AG09309 (cell line): ENCODE measurements around the gene SGIP1.

Experiments used
- DNase-seq: peaks from one replicate; pipeline ENCODE4 v3.0.0-alpha.2; 2010; ENCODE audit warnings: low read depth
- H3K4me3 ChIP-seq: 2 replicates; pipeline ENCODE4 v1.5.1; 2011; ENCODE audit warnings: mild to moderate bottlenecking, low read depth, low read length, moderate library complexity; ENCODE audit not compliant: control insufficient read depth
- TF ChIP-seq, protein P1 (sequence below): IDR thresholded peaks from 2 replicates; pipeline ENCODE4 v1.5.1; 2011; ENCODE audit warnings: mild to moderate bottlenecking, low read depth, low read length, inconsistent platforms; ENCODE audit not compliant: insufficient read depth, control insufficient read depth; ENCODE audit errors: missing control alignments

SGIP1 gene

DNA sequence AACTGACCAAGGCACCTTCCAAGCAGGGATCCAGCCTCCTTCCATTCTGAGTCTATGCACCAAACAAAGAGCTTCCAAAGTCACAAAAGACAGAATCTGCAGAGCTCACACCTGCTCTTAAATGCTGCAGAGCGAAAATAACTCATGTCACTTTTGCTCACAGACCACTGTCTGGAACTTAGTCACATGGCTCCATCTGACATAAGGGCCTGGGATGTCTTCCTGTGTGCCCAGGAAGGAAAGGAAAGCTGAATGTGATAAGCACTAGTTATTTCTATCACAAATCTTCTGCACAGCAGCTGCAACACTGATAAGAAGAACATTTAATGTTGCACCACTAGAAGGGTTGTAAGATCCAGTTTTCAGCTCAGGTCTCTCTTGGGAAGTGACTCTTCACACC lies 39.5 kb upstream of the SGIP1 start:
- no peak overlapping the region for H3K4me3 ChIP-seq
- TF ChIP-seq, protein P1, sequence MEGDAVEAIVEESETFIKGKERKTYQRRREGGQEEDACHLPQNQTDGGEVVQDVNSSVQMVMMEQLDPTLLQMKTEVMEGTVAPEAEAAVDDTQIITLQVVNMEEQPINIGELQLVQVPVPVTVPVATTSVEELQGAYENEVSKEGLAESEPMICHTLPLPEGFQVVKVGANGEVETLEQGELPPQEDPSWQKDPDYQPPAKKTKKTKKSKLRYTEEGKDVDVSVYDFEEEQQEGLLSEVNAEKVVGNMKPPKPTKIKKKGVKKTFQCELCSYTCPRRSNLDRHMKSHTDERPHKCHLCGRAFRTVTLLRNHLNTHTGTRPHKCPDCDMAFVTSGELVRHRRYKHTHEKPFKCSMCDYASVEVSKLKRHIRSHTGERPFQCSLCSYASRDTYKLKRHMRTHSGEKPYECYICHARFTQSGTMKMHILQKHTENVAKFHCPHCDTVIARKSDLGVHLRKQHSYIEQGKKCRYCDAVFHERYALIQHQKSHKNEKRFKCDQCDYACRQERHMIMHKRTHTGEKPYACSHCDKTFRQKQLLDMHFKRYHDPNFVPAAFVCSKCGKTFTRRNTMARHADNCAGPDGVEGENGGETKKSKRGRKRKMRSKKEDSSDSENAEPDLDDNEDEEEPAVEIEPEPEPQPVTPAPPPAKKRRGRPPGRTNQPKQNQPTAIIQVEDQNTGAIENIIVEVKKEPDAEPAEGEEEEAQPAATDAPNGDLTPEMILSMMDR = no peak
- no peak for DNase-seq

DNA sequence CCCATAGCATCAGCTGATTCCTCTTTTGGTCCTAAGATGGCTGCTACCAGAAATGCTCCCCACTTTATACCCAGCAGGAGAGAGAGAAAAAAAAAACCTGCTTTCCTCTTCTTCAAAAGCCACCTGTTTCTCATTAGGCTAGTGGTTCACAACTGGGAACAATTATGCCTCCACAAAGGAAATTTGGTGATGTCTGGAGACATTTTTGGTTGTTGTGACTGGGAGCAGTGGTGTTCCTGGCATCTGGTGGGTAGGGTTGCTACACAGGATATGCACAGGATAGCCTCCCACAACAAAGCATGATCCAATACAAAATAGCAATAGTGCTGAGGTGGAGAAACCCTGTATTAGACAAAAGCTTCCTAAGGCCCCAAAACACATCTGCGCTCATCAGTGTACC lies 38.5 kb upstream of the SGIP1 start:
- TF ChIP-seq, protein P1 = no peak
- peak; percentile 90 for DNase-seq
- H3K4me3 ChIP-seq = no peak overlapping the region

DNA sequence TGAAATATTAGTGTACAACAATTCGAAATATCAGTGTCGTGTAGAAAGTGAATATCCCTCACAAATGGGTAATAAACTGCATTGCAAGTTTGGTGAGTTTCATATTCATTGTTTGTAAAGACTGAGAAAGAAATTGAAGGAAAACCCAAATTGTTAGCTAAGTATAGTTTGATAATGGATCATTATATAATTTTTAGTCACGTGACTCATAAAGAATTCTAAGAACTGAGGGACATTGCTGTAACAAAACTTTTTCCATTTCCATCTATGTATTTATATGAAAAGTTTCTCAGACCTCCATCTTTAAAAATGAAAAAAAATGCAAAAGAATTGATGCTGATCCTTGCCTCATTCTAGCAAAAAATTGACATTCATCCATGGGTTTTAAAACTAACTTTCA lies 36.0 kb upstream of the SGIP1 start:
- TF ChIP-seq, protein P1 = no peak
- DNase-seq = no peak
- no peak overlapping the region for H3K4me3 ChIP-seq

DNA sequence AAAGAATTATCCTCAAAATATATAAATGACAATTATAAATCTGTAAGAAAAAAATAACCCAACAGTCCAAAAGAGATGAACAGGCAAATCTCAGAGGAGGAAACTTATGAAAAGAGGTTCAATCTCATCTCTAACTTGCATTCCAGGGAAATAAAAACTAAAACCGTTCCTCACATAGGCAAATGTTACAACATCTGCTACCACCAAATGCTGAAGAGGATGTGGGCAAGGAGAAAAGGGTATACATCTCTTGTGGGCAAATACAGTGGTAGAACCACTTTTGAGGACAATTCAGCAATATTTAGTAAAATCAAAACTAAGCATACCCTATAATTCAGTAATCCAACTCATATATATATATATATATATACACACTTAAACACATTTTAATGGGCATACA lies 33.7 kb upstream of the SGIP1 start:
- no peak for DNase-seq
- TF ChIP-seq, protein P1 = no peak
- H3K4me3 ChIP-seq = no peak overlapping the region

DNA sequence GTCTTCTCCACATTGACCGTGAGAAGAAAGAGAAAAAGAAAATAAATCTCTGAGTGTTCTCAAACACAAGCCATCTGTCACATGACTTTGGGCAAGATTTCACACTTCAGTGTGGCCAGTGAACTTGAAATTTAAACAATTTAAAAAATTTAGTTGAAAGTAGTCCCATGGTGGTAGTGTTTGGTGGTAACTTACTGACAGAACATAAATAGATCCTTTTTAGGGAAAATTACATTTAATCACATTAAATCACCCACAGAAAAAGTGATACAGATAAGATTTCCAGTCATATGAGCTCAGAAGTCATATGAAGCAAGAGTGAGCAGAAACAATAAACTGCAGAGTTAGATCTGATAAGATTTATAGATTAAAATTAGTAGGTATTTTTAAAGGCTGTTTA lies 31.9 kb upstream of the SGIP1 start:
- no peak overlapping the region for H3K4me3 ChIP-seq
- no peak for DNase-seq
- TF ChIP-seq, protein P1 = no peak

DNA sequence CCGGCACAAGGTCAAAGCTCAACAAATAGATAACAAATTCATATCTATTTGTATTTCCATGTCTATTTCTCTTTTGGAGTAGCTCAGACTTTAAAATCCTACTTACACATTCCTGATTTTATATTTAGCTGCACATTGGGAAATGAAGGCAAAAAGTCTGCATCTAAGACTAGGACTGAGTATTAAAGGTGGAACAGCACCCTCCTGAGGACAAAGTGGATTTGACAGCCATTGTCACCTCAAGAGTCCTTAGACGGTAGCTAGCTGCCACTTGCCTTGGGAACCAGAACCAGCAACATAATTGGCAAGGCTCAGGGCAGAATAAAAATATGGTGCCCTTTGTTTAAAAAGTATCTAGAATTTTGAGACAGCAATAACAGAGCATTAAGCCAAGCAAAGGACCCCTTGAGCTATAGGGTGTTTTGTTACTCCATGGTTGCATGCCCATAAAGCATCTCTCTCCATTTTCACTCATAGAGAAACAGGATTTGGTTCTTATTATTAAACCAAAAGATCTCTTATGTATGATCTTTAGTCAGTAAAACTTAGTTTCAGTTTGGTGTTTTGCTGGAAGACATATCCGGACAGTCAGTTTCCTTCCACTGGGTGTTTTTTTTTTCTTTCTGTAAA lies 30.0 kb upstream of the SGIP1 start:
- no peak for DNase-seq
- TF ChIP-seq, protein P1 = peak; percentile 73
- H3K4me3 ChIP-seq = no peak overlapping the region
